ENCODE data around the gene EXOC6. TPM values are rescaled to one million over a fixed set of nuclear protein-coding genes. Genes with fewer than 3 reads are reported as not detected.

The EXOC6 gene
- total RNA-seq, 1 donor from 2014 or later = 17.2 TPM

GRCh38 chr10:93072225-93072712, 223.9 kb downstream of the EXOC6 start:
- intact Hi-C loops (cut with micrococcal nuclease) = no loop called here
- no peak for DNase-seq
- Histone ChIP-seq H3K27me3 (ENCODE audit: low read depth) (peaks cover 98% of the 10 kb centered on the region), H3K27ac (replicated peaks) (no peak overlapping the region), H3K36me3 (no peaks in the 10 kb centered on the region), H3K4me1 (peaks cover 52% of the 10 kb centered on the region), H3K9me3 (replicated peaks) (no peaks in the 10 kb centered on the region), H3K4me3 (peak overlapping the region; percentile 62)
- no peak for TF ChIP-seq CTCF (IDR thresholded peaks at IDR 0.05; ENCODE audit: borderline replicate concordance)

- no peaks in the 10 kb centered on the region for H3K36me3 ChIP-seq
- H3K4me1 ChIP-seq = peaks cover 52% of the 10 kb centered on the region
- TF ChIP-seq CTCF (IDR thresholded peaks at IDR 0.05; ENCODE audit: borderline replicate concordance) = no peak
- H3K27me3 ChIP-seq (ENCODE audit: low read depth) = peaks cover 98% of the 10 kb centered on the region
- intact Hi-C loops (cut with micrococcal nuclease) = no loop called here
- H3K27ac ChIP-seq (replicated peaks) = no peak overlapping the region
- DNase-seq = no peak
- no peaks in the 10 kb centered on the region for H3K9me3 ChIP-seq (replicated peaks)
- peak overlapping the region; percentile 62 for H3K4me3 ChIP-seq
Observed at GRCh38 chr10:93072713-93073538, 224.6 kb downstream of the EXOC6 start.

GRCh38 chr10:93073539-93074146, 225.3 kb downstream of the EXOC6 start, which contains the start of gene CYP26A1:
TSS of gene CYP26A1 (plus strand) at chr10:93073893. CDS start at chr10:93073935, 42 bp downstream.
- H3K4me3 ChIP-seq = peak within 1 kb of the TSS; percentile 62
- no peaks in the 10 kb centered on the region for H3K36me3 ChIP-seq
- no peak for DNase-seq
- H3K27me3 ChIP-seq (ENCODE audit: low read depth) = peaks cover 98% of the 10 kb centered on the region
- intact Hi-C loops (cut with micrococcal nuclease) = no loop called here
- H3K27ac ChIP-seq (replicated peaks) = no peak within 1 kb of the TSS
- TF ChIP-seq CTCF (IDR thresholded peaks at IDR 0.05; ENCODE audit: borderline replicate concordance) = peak; percentile 3
- H3K9me3 ChIP-seq (replicated peaks) = no peaks in the 10 kb centered on the region
- peaks cover 45% of the 10 kb centered on the region for H3K4me1 ChIP-seq

- Histone ChIP-seq H3K27ac (replicated peaks) (no peak overlapping the region), H3K4me1 (peaks cover 40% of the 10 kb centered on the region), H3K9me3 (replicated peaks) (no peaks in the 10 kb centered on the region), H3K27me3 (ENCODE audit: low read depth) (peaks cover 98% of the 10 kb centered on the region), H3K4me3 (peak overlapping the region; percentile 62), H3K36me3 (no peaks in the 10 kb centered on the region)
- peak; percentile 4 for TF ChIP-seq CTCF (IDR thresholded peaks at IDR 0.05; ENCODE audit: borderline replicate concordance)
- no peak for DNase-seq
- intact Hi-C loops (cut with micrococcal nuclease) = no loop called here
Observed at GRCh38 chr10:93074147-93074596, 225.9 kb downstream of the EXOC6 start.

- no peaks in the 10 kb centered on the region for H3K9me3 ChIP-seq (replicated peaks)
- intact Hi-C loops (cut with micrococcal nuclease) = no loop called here
- no peak overlapping the region for H3K27ac ChIP-seq (replicated peaks)
- no peaks in the 10 kb centered on the region for H3K36me3 ChIP-seq
- H3K27me3 ChIP-seq (ENCODE audit: low read depth) = peaks cover 98% of the 10 kb centered on the region
- no peak for DNase-seq
- no peak for TF ChIP-seq CTCF (IDR thresholded peaks at IDR 0.05; ENCODE audit: borderline replicate concordance)
- H3K4me1 ChIP-seq = peaks cover 40% of the 10 kb centered on the region
- peak overlapping the region; percentile 62 for H3K4me3 ChIP-seq
Observed at GRCh38 chr10:93074597-93075368, 226.5 kb downstream of the EXOC6 start.

Measured in left ventricle myocardium inferior (tissue), 1 donor.